ENCODE measurements around the gene SCGB1D2. TPM values are rescaled to one million over a fixed set of nuclear protein-coding genes. Genes with fewer than 3 reads are reported as not detected.
A peak's percentile ranks its signal among the peaks of the same experiment; 100 is the strongest.

Gene SCGB1D2
- total RNA-seq, 6 experiments from 2014 or later, result not detected

DNA sequence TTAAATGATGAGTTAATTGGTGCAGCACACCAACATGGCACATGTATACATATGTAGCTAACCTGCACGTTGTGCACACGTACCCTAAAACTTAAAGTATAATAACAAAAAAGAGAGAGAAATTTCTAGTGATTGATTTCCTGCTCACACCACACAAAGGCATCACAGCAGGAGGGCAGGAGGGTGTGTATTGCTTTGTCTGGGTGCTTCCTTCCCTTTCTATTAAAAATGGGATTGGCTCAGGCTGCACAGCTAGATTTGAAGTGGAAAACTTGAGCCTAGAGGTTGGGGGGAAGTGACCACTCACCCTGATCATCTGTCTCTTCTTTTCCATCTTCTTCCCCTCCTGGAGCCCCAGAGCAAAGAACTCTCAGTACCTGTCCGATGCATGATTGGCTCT, 944 bp upstream of the SCGB1D2 start:
- Mint-ChIP-seq H3K27ac (no peak overlapping the region), H3K9me3 (no peaks in the 10 kb centered on the region), H3K27me3 (ENCODE audit: insufficient read depth) (peaks cover 23% of the 10 kb centered on the region), H3K36me3 (ENCODE audit: low read depth) (no peaks in the 10 kb centered on the region), H3K4me3 (no peak overlapping the region), H3K4me1 (ENCODE audit: low read depth) (no peaks in the 10 kb centered on the region)
- TF ChIP-seq, protein P1, sequence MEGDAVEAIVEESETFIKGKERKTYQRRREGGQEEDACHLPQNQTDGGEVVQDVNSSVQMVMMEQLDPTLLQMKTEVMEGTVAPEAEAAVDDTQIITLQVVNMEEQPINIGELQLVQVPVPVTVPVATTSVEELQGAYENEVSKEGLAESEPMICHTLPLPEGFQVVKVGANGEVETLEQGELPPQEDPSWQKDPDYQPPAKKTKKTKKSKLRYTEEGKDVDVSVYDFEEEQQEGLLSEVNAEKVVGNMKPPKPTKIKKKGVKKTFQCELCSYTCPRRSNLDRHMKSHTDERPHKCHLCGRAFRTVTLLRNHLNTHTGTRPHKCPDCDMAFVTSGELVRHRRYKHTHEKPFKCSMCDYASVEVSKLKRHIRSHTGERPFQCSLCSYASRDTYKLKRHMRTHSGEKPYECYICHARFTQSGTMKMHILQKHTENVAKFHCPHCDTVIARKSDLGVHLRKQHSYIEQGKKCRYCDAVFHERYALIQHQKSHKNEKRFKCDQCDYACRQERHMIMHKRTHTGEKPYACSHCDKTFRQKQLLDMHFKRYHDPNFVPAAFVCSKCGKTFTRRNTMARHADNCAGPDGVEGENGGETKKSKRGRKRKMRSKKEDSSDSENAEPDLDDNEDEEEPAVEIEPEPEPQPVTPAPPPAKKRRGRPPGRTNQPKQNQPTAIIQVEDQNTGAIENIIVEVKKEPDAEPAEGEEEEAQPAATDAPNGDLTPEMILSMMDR (IDR thresholded peaks at IDR 0.05), result no peak
- no peak for DNase-seq

DNA sequence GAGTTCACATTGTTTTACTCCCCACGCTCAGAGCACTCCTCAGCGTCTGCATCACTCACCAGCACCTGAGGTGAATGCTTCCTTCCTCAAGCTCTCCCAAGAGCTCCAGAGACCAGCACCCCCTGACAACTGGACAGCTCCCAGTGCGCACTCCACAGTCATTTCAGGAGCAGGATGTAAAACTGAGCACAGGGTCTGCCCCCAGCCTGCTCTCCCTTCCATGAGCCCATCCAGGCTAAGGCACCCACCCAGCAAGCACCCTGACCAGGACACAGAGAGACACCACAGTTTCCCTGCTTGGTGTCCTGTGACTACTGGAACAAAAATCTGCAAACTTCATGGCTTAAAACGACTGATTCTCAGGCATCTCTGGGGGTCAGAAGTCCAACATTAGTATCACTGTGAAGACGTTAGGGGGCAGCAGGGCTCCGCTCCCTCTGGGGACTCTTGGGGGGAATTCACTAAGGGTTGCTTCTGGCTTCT, 3.3 kb downstream of the SCGB1D2 start:
- Mint-ChIP-seq H3K4me3 (no peak overlapping the region), H3K27ac (no peak overlapping the region), H3K27me3 (ENCODE audit: insufficient read depth) (peaks cover 6% of the 10 kb centered on the region), H3K9me3 (no peaks in the 10 kb centered on the region), H3K36me3 (ENCODE audit: low read depth) (no peaks in the 10 kb centered on the region), H3K4me1 (ENCODE audit: low read depth) (no peaks in the 10 kb centered on the region)
- TF ChIP-seq, protein P1 (IDR thresholded peaks at IDR 0.05), result 0 out of 2 replicates have a peak, but pooled peaks have one; percentile 8
- peak; percentile 4 for DNase-seq

DNA sequence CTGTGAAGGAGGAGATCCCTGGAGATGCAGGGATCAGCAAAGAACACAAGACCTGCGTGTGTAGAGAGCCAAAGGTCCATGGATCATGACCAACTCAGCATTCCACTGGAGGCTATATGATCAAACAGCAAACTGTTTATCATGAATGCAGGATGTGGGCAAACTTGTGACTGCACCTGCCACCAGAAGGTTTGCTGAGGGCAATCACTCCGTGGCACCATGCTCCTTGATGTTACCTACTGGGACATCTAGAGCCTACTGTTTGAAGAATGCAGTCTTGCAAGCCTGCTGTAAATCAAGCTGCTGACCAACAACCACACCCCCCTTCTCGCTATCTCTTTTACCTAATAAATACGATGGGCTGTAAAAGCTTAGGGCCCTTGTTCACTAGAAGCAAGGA, 9.7 kb downstream of the SCGB1D2 start:
- DNase-seq, result no peak
- TF ChIP-seq, protein P1 (IDR thresholded peaks at IDR 0.05), result no peak
- Mint-ChIP-seq H3K36me3 (ENCODE audit: low read depth) (peaks cover 9% of the 10 kb centered on the region; the same call in 1 of the 2 replicates), H3K27ac (no peak overlapping the region), H3K4me3 (no peak overlapping the region), H3K9me3 (peaks cover 21% of the 10 kb centered on the region), H3K4me1 (ENCODE audit: low read depth) (peaks cover 8% of the 10 kb centered on the region), H3K27me3 (ENCODE audit: insufficient read depth) (no peaks in the 10 kb centered on the region; the same call in none of the 2 replicates)

DNA sequence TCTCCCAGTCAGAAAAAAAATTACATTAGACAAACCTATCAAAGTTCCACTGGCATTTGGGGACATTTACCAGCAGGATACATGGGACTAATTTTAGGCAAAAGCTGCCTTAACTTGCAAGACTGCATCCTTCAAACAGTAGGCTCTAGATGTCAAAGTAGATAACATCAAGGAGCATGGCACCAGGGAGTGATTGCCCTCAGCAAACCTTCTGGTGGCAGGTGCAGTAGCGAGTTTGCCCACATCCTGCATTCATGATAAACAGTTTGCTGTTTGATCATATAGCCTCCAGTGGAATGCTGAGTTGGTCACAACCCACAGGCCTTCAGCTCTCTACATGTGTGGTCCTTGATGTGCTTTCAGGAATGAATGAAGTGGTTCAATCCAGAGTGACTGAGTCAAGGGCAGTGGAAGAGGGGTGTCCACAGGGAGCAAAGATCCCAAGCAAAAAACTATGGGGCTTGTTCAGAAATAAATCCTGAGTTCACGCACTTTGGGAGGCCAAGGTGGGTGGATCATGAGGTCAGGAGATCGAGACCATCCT, 12.0 kb downstream of the SCGB1D2 start:
- Mint-ChIP-seq H3K27me3 (ENCODE audit: insufficient read depth) (peaks cover 4% of the 10 kb centered on the region), H3K4me3 (no peak overlapping the region), H3K9me3 (peaks cover 21% of the 10 kb centered on the region), H3K36me3 (ENCODE audit: low read depth) (peaks cover 9% of the 10 kb centered on the region; the same call in 1 of the 2 replicates), H3K4me1 (ENCODE audit: low read depth) (peaks cover 8% of the 10 kb centered on the region), H3K27ac (no peak overlapping the region)
- DNase-seq, result no peak
- TF ChIP-seq, protein P1 (IDR thresholded peaks at IDR 0.05), result no peak

DNA sequence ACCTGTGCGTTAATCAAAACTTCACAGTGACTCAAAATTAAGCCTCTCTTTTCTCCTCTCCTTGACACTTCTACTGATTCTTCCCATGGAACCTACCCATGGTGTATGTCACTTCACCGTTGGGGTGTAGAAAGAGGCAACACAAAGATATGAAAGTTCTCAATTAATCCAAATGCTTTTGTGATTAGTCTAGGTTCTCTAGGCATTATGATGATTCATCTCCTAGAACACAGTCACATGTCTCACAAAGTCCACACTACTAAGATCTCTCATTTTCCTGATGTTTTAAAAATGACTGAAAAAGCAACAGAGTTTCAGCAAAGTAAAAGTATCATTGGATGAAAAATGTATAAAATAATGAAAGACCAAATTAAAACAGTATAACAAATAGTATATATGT, 14.2 kb downstream of the SCGB1D2 start:
- Mint-ChIP-seq H3K4me3 (no peak overlapping the region), H3K27me3 (ENCODE audit: insufficient read depth) (peaks cover 7% of the 10 kb centered on the region; the same call in 1 of the 2 replicates), H3K9me3 (peaks cover 19% of the 10 kb centered on the region), H3K36me3 (ENCODE audit: low read depth) (peaks cover 9% of the 10 kb centered on the region; the same call in 1 of the 2 replicates), H3K4me1 (ENCODE audit: low read depth) (peaks cover 8% of the 10 kb centered on the region), H3K27ac (no peak overlapping the region)
- TF ChIP-seq, protein P1 (IDR thresholded peaks at IDR 0.05), result no peak
- no peak for DNase-seq
